Keratinocyte (primary cell): ENCODE measurements around the gene IGSF8.

ENCODE experiments used
- CTCF ChIP-seq, 3 experiments: IDR thresholded peaks in 1 of 3; conservative IDR thresholded peaks in 1 of 3; optimal IDR thresholded peaks in 1 of 3; 2 replicates in 2 of 3; 3 replicates in 1 of 3; pipeline versions ENCODE3 to v1.5.1; 2011; ENCODE audit warnings: low read length in 3 of 3, mild to moderate bottlenecking in 3 of 3, moderate library complexity in 2 of 3, control low read depth in 1 of 3, inconsistent platforms in 1 of 3; ENCODE audit not compliant: insufficient read depth in 2 of 3; ENCODE audit errors: extremely low read depth in 1 of 3
- EZH2 ChIP-seq: IDR thresholded peaks from one replicate; pipeline ENCODE4 v1.6.1; 2012; ENCODE audit warnings: inconsistent platforms, mild to moderate bottlenecking, low read length, moderate library complexity

- peak; percentile 17 to 47 (median 21) for TF ChIP-seq CTCF (optimal IDR thresholded peaks at IDR 0.05 in 1 of 3, IDR thresholded peaks at IDR 0.05 in 1 of 3, conservative IDR thresholded peaks at IDR 0.05 in 1 of 3; ENCODE audit: extremely low read depth in 1 of 3, insufficient read depth in 2 of 3, low read length in 3 of 3)
- TF ChIP-seq EZH2, result no peak
Observed at GRCh38 chr1:160124705-160125478, 26.5 kb upstream of the IGSF8 start.
